SK-N-MC (cell line): ENCODE data around the gene GPR132.

Experiments
- EZH2 ChIP-seq: fragments of 200-600 bp; sonication (generic); IDR thresholded peaks from one replicate; pipeline ENCODE4 v1.6.1; 2017; ENCODE audit warnings: antibody characterized with exemption
- POLR2AphosphoS5 ChIP-seq: IDR thresholded peaks from 2 replicates; pipeline ENCODE4 v1.6.1; 2012; ENCODE audit warnings: mild to moderate bottlenecking, low read depth, low read length, borderline replicate concordance

GRCh38 chr14:105071942-105072341 is 6.7 kb upstream of the GPR132 start:
- no peak for TF ChIP-seq POLR2AphosphoS5
- no peak for TF ChIP-seq EZH2
